PC-9 (cell line): ENCODE measurements around the gene AP1S2.

ENCODE experiments used
- EZH2 ChIP-seq: fragments of 200-600 bp; sonication (generic); IDR thresholded peaks from 2 replicates; pipeline ENCODE4 v1.8.0; 2017; ENCODE audit warnings: antibody characterized with exemption, low read depth
- TF ChIP-seq, protein P1 (sequence below): fragments of 200-600 bp; sonication (generic); conservative IDR thresholded peaks from 2 replicates; pipeline ENCODE4 v1.6.1; 2017; ENCODE audit warnings: mixed run types, antibody characterized with exemption, mild to moderate bottlenecking, moderate library complexity

- TF ChIP-seq EZH2 = no peak
- TF ChIP-seq, protein P1, sequence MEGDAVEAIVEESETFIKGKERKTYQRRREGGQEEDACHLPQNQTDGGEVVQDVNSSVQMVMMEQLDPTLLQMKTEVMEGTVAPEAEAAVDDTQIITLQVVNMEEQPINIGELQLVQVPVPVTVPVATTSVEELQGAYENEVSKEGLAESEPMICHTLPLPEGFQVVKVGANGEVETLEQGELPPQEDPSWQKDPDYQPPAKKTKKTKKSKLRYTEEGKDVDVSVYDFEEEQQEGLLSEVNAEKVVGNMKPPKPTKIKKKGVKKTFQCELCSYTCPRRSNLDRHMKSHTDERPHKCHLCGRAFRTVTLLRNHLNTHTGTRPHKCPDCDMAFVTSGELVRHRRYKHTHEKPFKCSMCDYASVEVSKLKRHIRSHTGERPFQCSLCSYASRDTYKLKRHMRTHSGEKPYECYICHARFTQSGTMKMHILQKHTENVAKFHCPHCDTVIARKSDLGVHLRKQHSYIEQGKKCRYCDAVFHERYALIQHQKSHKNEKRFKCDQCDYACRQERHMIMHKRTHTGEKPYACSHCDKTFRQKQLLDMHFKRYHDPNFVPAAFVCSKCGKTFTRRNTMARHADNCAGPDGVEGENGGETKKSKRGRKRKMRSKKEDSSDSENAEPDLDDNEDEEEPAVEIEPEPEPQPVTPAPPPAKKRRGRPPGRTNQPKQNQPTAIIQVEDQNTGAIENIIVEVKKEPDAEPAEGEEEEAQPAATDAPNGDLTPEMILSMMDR = no peak
These were observed 1.6 kb upstream of the AP1S2 start for GRCh38 chrX:15856222-15856587.
